GM12864 (cell line): ENCODE results near the gene DMRT1.
"Not testable (repeated sequence)": the region's sequence is repeated elsewhere in the genome, so short reads cannot be mapped to it uniquely, and the experiment has no call there.

ENCODE experiments used
- DNase-seq: peaks from one replicate; pipeline ENCODE4 v3.0.0-alpha.2; 2011; ENCODE audit warnings: low read depth
- H3K4me3 ChIP-seq: 2 replicates; pipeline ENCODE4 v1.5.1; 2011; ENCODE audit warnings: mild to moderate bottlenecking, low read depth, low read length, control low read depth
- CTCF ChIP-seq: IDR thresholded peaks from 2 replicates; pipeline ENCODE4 v1.5.1; 2011; ENCODE audit warnings: low read depth, mild to moderate bottlenecking, moderate library complexity, low read length, control low read depth, inconsistent platforms; ENCODE audit errors: missing control alignments

Gene DMRT1

GRCh38 chr9:905906-906305, 64.4 kb downstream of the DMRT1 start:
- H3K4me3 ChIP-seq = no peak overlapping the region
- no peak for TF ChIP-seq CTCF
- no peak for DNase-seq

- no peak overlapping the region for H3K4me3 ChIP-seq
- TF ChIP-seq CTCF = no peak
- DNase-seq = no peak
Observed at GRCh38 chr9:908536-909205, 67.2 kb downstream of the DMRT1 start.

GRCh38 chr9:911005-911404, 69.5 kb downstream of the DMRT1 start:
- no peak for DNase-seq
- H3K4me3 ChIP-seq = no peak overlapping the region
- peak; percentile 13 for TF ChIP-seq CTCF

GRCh38 chr9:912776-913175, 71.3 kb downstream of the DMRT1 start:
- DNase-seq = no peak
- no peak for TF ChIP-seq CTCF
- H3K4me3 ChIP-seq = no peak overlapping the region

GRCh38 chr9:913526-913925, 72.0 kb downstream of the DMRT1 start:
- not testable (repeated sequence) for H3K4me3 ChIP-seq, DNase-seq

GRCh38 chr9:917730-918129, 76.2 kb downstream of the DMRT1 start:
- DNase-seq = no peak
- H3K4me3 ChIP-seq = no peak overlapping the region
- TF ChIP-seq CTCF = no peak

- H3K4me3 ChIP-seq = no peak overlapping the region
- TF ChIP-seq CTCF = no peak
- no peak for DNase-seq
Observed at GRCh38 chr9:920927-921326, 79.4 kb downstream of the DMRT1 start.
